ENCODE measurements around the gene NQO1. TPM values are rescaled to one million over a fixed set of nuclear protein-coding genes. Genes with fewer than 3 reads are reported as not detected.
A peak's percentile ranks its signal among the peaks of the same experiment; 100 is the strongest.

NQO1 gene
- total and polyA plus RNA-seq, 2 of the 13 experiments (the other 11 are each of a cell fraction or from before 2014, with no cell fraction given) = 464 to 1,060 TPM

- no peak for TF ChIP-seq POLR2AphosphoS2 (IDR thresholded peaks at IDR 0.05; ENCODE audit: low read depth, low read length)
- no peak for TF ChIP-seq NR2F2 (IDR thresholded peaks at IDR 0.05; ENCODE audit: borderline replicate concordance, low read depth)
- TF ChIP-seq JUND (CRISPR knock-in tag; IDR thresholded peaks at IDR 0.05) = no peak
- no peak for TF ChIP-seq ZNF335 (CRISPR knock-in tag; IDR thresholded peaks at IDR 0.05)
- no peak for TF ChIP-seq RAD51 (IDR thresholded peaks at IDR 0.05; ENCODE audit: borderline replicate concordance)
- no peak for TF ChIP-seq ZBTB26 (CRISPR knock-in tag; IDR thresholded peaks at IDR 0.05; ENCODE audit: borderline replicate concordance)
- TF ChIP-seq AKNA (CRISPR knock-in tag; IDR thresholded peaks at IDR 0.05; ENCODE audit: borderline replicate concordance) = no peak
- no peak for TF ChIP-seq NKX3-1 (CRISPR knock-in tag; IDR thresholded peaks at IDR 0.05)
- TF ChIP-seq SOX13 (IDR thresholded peaks at IDR 0.05) = no peak
- TF ChIP-seq SOX13 (CRISPR knock-in tag; conservative IDR thresholded peaks at IDR 0.05 in 1 of 2, IDR thresholded peaks at IDR 0.05 in 1 of 2) = peak in 1 of 2 experiments; percentile 67; a peak in 2 of 4 replicates
- no peak for TF ChIP-seq ZNF10 (CRISPR knock-in tag; IDR thresholded peaks at IDR 0.05; ENCODE audit: borderline replicate concordance, low read depth)
- TF ChIP-seq ZNF576 (CRISPR knock-in tag; IDR thresholded peaks at IDR 0.05) = no peak
- no peak for TF ChIP-seq ZNF496 (CRISPR knock-in tag; IDR thresholded peaks at IDR 0.05; ENCODE audit: insufficient replicate concordance)
- TF ChIP-seq PAXIP1 (CRISPR knock-in tag; conservative IDR thresholded peaks at IDR 0.05) = peak; percentile 65
- TF ChIP-seq SPEN (CRISPR knock-in tag; IDR thresholded peaks at IDR 0.05; ENCODE audit: low read depth) = no peak
- TF ChIP-seq MBNL3 (CRISPR knock-in tag; conservative IDR thresholded peaks at IDR 0.05) = no peak
- no peak for TF ChIP-seq TOPORS (CRISPR knock-in tag; IDR thresholded peaks at IDR 0.05)
- no peak for TF ChIP-seq NFE2 (CRISPR knock-in tag; IDR thresholded peaks at IDR 0.05)
These were observed 46.0 kb downstream of the NQO1 start (continued) for GRCh38 chr16:69680358-69680757.

Measured in HepG2 (cell line).